Urothelium cell line (cell line): ENCODE measurements around the gene KIAA0232.

ENCODE experiments used
- DNase-seq: peaks from one replicate; pipeline ENCODE4 v3.0.0; 2011; ENCODE audit warnings: low spot score, mixed read lengths
- FAIRE-seq: peaks from 2 replicates; lab custom pipeline; 2011; peaks lifted over from hg19 to GRCh38; lab: Jason Lieb, UNC

Gene KIAA0232

GRCh38 chr4:6782147-6782845 lies at the start of gene KIAA0232:
Gene KIAA0232, plus strand, starts transcription at chr4:6782727. Its CDS starts 41,727 bp downstream, at chr4:6824454.
- peak; percentile 89 for DNase-seq
- FAIRE-seq: no peak

GRCh38 chr4:6733358-6734164 lies 49.0 kb upstream of the KIAA0232 start:
- no peak for FAIRE-seq
- no peak for DNase-seq

GRCh38 chr4:6734165-6734786 lies 48.3 kb upstream of the KIAA0232 start:
- DNase-seq (no peak), FAIRE-seq (no peak)

GRCh38 chr4:6739920-6740319 lies 42.6 kb upstream of the KIAA0232 start:
- no peak for DNase-seq
- no peak for FAIRE-seq

- FAIRE-seq: no peak
Measured at GRCh38 chr4:6740347-6740746, 42.2 kb upstream of the KIAA0232 start.

GRCh38 chr4:6742507-6742906 lies 40.0 kb upstream of the KIAA0232 start:
- no peak for DNase-seq
- no peak for FAIRE-seq

More at GRCh38 chr4:6740347-6740746, 42.2 kb upstream of the KIAA0232 start:
- no peak for DNase-seq

- no peak for FAIRE-seq
Measured at GRCh38 chr4:6742989-6743388, 39.5 kb upstream of the KIAA0232 start.

GRCh38 chr4:6746721-6747293 lies 35.7 kb upstream of the KIAA0232 start:
- FAIRE-seq (no peak), DNase-seq (no peak)

More at GRCh38 chr4:6742989-6743388, 39.5 kb upstream of the KIAA0232 start:
- DNase-seq: no peak

GRCh38 chr4:6747294-6748051 lies 35.1 kb upstream of the KIAA0232 start:
- FAIRE-seq: no peak

GRCh38 chr4:6748286-6748685 lies 34.2 kb upstream of the KIAA0232 start:
- no peak for FAIRE-seq
- no peak for DNase-seq

More at GRCh38 chr4:6747294-6748051, 35.1 kb upstream of the KIAA0232 start:
- DNase-seq: no peak

- FAIRE-seq: no peak
- peak; percentile 62 for DNase-seq
Measured at GRCh38 chr4:6749340-6750171, 33.0 kb upstream of the KIAA0232 start.

GRCh38 chr4:6750286-6751221 lies 32.0 kb upstream of the KIAA0232 start:
- DNase-seq: no peak
- FAIRE-seq: no peak

GRCh38 chr4:6751611-6752485 lies 30.7 kb upstream of the KIAA0232 start:
- no peak for DNase-seq
- no peak for FAIRE-seq

- FAIRE-seq (no peak), DNase-seq (no peak)
Measured at GRCh38 chr4:6752486-6752829, 30.1 kb upstream of the KIAA0232 start.

GRCh38 chr4:6753103-6753560 lies 29.4 kb upstream of the KIAA0232 start:
- FAIRE-seq: no peak
- no peak for DNase-seq

- no peak for FAIRE-seq
Measured at GRCh38 chr4:6753891-6754290, 28.6 kb upstream of the KIAA0232 start.

GRCh38 chr4:6754481-6755087 lies 27.9 kb upstream of the KIAA0232 start:
- DNase-seq (no peak), FAIRE-seq (no peak)

More at GRCh38 chr4:6753891-6754290, 28.6 kb upstream of the KIAA0232 start:
- DNase-seq: no peak
